ENCODE data around the gene KRTAP23-1.

KRTAP23-1 gene

GRCh38 chr21:30315701-30316100 lies 32.7 kb downstream of the KRTAP23-1 start:
- no peak for DNase-seq (ENCODE audit: extremely low read depth, low read depth)
- TF ChIP-seq CTCF (IDR thresholded peaks at IDR 0.05; ENCODE audit: low read depth, low read length): no peak

GRCh38 chr21:30306884-30307283 lies 41.5 kb downstream of the KRTAP23-1 start:
- no peak for TF ChIP-seq CTCF (IDR thresholded peaks at IDR 0.05; ENCODE audit: low read depth, low read length)
- no peak for DNase-seq (ENCODE audit: extremely low read depth, low read depth)

- DNase-seq (ENCODE audit: extremely low read depth, low read depth): no peak
Observed at GRCh38 chr21:30305136-30305535, 43.3 kb downstream of the KRTAP23-1 start.

More at GRCh38 chr21:30305136-30305535, 43.3 kb downstream of the KRTAP23-1 start:
- no peak for TF ChIP-seq CTCF (IDR thresholded peaks at IDR 0.05; ENCODE audit: low read depth, low read length)

All from AG09319 (cell line).